Panc1 (cell line): ENCODE measurements around the gene NTRK3.

Experiments
- POLR2AphosphoS5 ChIP-seq: IDR thresholded peaks from 2 replicates; pipeline ENCODE4 v1.6.1; 2012; ENCODE audit warnings: mild to moderate bottlenecking, low read depth, low read length, moderate library complexity
- TF ChIP-seq, protein P1 (sequence below): fragments of 450-650 bp; IDR thresholded peaks from 2 replicates; pipeline ENCODE4 v1.5.1; 2017; ENCODE audit warnings: mild to moderate bottlenecking
- TF ChIP-seq, protein P2 (sequence below), 2 experiments: IDR thresholded peaks; 2 replicates each; pipeline ENCODE4 v1.6.1; 2011 to 2012; ENCODE audit warnings: low read depth in 2 of 2, control low read depth in 1 of 2, low read length in 1 of 2, mild to moderate bottlenecking in 1 of 2, moderate library complexity in 1 of 2; ENCODE audit not compliant: insufficient read depth in 1 of 2

DNA sequence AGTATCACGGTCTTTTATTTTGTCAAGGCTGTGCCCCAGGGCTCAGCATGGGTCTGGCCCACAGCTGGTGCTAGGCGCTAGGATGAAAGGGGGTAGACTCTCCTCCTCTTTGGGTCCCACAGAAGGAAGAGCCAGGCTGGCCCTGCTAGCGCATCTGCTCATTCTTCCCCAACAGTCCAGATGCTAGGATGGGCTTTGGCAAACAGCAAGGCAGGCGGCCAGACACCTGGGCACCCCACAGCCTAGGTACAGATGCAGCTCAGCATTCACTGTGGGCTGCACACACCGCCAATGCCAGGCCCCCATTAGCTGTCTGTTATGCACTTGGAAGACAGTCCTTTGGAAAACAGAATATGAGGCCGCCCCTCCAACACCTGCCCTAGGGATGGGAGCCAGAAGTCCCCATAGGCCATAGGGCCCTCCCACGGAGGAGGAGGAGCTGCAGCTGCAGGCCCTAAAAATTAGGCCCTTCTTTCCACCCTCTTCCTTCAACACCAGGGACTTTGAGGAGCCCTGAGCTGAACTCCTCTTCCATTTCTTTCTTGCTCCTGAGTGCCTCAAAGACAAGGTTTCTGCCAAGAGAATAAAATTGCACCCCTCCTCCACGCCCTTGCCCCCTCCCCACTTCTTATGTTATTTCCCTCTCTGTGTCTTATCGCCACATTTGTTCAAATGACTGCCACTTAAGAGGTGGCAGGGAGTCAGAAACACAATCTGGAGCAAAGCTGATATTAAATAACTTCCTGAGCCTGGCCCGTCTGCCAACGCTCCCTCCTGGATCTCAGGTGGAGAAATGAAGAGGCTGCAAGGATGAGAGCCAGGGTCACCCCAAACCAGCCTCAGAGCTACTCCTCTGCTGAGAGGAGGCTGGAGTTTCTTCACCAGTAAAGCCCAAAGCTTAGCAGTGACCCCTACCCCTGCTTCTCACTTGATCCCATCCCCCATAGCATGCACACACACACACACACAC, 13.7 kb downstream of the NTRK3 start:
- TF ChIP-seq, protein P1, sequence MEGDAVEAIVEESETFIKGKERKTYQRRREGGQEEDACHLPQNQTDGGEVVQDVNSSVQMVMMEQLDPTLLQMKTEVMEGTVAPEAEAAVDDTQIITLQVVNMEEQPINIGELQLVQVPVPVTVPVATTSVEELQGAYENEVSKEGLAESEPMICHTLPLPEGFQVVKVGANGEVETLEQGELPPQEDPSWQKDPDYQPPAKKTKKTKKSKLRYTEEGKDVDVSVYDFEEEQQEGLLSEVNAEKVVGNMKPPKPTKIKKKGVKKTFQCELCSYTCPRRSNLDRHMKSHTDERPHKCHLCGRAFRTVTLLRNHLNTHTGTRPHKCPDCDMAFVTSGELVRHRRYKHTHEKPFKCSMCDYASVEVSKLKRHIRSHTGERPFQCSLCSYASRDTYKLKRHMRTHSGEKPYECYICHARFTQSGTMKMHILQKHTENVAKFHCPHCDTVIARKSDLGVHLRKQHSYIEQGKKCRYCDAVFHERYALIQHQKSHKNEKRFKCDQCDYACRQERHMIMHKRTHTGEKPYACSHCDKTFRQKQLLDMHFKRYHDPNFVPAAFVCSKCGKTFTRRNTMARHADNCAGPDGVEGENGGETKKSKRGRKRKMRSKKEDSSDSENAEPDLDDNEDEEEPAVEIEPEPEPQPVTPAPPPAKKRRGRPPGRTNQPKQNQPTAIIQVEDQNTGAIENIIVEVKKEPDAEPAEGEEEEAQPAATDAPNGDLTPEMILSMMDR = no peak
- no peak for TF ChIP-seq POLR2AphosphoS5
- TF ChIP-seq, protein P2, sequence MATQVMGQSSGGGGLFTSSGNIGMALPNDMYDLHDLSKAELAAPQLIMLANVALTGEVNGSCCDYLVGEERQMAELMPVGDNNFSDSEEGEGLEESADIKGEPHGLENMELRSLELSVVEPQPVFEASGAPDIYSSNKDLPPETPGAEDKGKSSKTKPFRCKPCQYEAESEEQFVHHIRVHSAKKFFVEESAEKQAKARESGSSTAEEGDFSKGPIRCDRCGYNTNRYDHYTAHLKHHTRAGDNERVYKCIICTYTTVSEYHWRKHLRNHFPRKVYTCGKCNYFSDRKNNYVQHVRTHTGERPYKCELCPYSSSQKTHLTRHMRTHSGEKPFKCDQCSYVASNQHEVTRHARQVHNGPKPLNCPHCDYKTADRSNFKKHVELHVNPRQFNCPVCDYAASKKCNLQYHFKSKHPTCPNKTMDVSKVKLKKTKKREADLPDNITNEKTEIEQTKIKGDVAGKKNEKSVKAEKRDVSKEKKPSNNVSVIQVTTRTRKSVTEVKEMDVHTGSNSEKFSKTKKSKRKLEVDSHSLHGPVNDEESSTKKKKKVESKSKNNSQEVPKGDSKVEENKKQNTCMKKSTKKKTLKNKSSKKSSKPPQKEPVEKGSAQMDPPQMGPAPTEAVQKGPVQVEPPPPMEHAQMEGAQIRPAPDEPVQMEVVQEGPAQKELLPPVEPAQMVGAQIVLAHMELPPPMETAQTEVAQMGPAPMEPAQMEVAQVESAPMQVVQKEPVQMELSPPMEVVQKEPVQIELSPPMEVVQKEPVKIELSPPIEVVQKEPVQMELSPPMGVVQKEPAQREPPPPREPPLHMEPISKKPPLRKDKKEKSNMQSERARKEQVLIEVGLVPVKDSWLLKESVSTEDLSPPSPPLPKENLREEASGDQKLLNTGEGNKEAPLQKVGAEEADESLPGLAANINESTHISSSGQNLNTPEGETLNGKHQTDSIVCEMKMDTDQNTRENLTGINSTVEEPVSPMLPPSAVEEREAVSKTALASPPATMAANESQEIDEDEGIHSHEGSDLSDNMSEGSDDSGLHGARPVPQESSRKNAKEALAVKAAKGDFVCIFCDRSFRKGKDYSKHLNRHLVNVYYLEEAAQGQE (IDR thresholded peaks at IDR 0.05; ENCODE audit: insufficient read depth in 1 of 2, low read depth in 2 of 2, low read length in 1 of 2) = no peak
